ENCODE results near the gene ADIPOR2. TPM values are rescaled to one million over a fixed set of nuclear protein-coding genes. Genes with fewer than 3 reads are reported as not detected.

Gene ADIPOR2
- total and polyA plus RNA-seq, 2 of the 4 experiments (the other 2 are of a cell fraction): 20.0 to 24.9 TPM

DNA sequence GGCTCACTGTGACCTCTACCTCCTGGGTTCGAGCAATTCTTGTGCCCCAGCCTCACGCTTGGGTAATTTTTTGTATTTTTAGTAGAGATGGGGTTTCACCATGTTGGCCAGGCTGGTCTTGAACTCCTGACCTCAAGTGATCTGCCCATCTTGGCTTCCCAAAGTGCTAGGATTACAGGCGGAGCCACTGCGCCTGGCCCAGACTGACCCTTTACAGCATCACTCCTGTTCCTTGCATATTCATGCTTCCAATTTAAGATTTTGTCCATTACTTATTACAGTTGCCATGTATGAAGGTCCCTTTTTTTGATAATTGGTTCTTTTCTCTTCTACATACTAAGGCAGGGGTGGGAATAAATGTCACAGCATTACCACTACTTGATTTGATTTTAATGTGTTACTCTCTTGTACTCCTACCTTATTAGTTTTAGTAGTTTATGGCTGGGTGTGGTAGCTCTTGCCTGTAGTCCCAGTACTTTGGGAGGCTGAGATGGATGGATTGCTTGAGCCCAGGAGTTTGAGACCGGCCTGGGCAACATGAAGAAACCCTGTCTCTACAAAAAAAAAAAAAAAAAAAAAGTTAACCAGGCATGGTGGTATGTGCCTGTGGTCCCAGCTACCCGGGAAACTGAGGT, 46.9 kb downstream of the ADIPOR2 start:
- BruUV-seq (replicated peaks): no TSS peak
- no peak overlapping the region for H3K18ac ChIP-seq (ENCODE audit: low read depth, low read length)
- no peak overlapping the region for H3K9ac ChIP-seq (ENCODE audit: low read depth, low read length)
- H2BK20ac ChIP-seq (ENCODE audit: low read depth, low read length): no peak overlapping the region
- no peak overlapping the region for H3K27ac ChIP-seq (ENCODE audit: insufficient read depth, low read length)
- H3K4me2 ChIP-seq (ENCODE audit: low read depth, low read length): no peak overlapping the region
- no peak overlapping the region for H2AK5ac ChIP-seq (ENCODE audit: low read depth, low read length)
- H2BK120ac ChIP-seq (ENCODE audit: low read depth, low read length): no peak overlapping the region
- no peak overlapping the region for H4K91ac ChIP-seq (ENCODE audit: insufficient read depth, low read depth, low read length)
- H3K23ac ChIP-seq (ENCODE audit: low read depth, low read length): no peak overlapping the region
- H2BK15ac ChIP-seq (ENCODE audit: low read depth, low read length): no peak overlapping the region
- H3K9me1 ChIP-seq (ENCODE audit: insufficient read depth, low read length): peaks cover 7% of the 10 kb centered on the region
- H3K4ac ChIP-seq (ENCODE audit: low read depth, low read length): no peak overlapping the region
- H3K79me1 ChIP-seq (ENCODE audit: low read depth in 1 of 2, low read length in 2 of 2): peaks cover 13 to 49% of the 10 kb centered on the region in 2 experiments
- no peak overlapping the region for H3K56ac ChIP-seq (ENCODE audit: extremely low read depth, insufficient read depth, low read length)
- WGBS, 2 experiments (ENCODE audit: extremely low coverage in 2 of 2, insufficient read length in 1 of 2): 50% methylated on average over 1 of the region's 6 CpGs; no CpG with 5 or more reads in 1 of the 2 experiments
- no peak for ATAC-seq (ENCODE audit: low read depth)
- H3K4me3 ChIP-seq (ENCODE audit: insufficient read depth, low read depth, low read length): no peak overlapping the region
- H3K14ac ChIP-seq (replicated peaks; ENCODE audit: low read depth, low read length): no peak overlapping the region
- DNase-seq: no peak
- intact Hi-C loops (cut with micrococcal nuclease) (no loop called here), dilution Hi-C loops (cut with HindIII; ENCODE audit: low sequenced_read_pairs, unreplicated experiment) (no loop called here), in situ Hi-C loops (cut with MboI; ENCODE audit: low sequenced_read_pairs) (no loop called here)
- no peaks in the 10 kb centered on the region for H3K27me3 ChIP-seq (ENCODE audit: control insufficient read depth, insufficient read depth, low read length)
- no peak overlapping the region for H2AFZ ChIP-seq (replicated peaks; ENCODE audit: low read length, poor library complexity)
- H4K5ac ChIP-seq (ENCODE audit: low read depth, low read length): no peak overlapping the region
- no peaks in the 10 kb centered on the region for H3K36me3 ChIP-seq (ENCODE audit: control insufficient read depth, insufficient read depth, low read length)
- H2AK9ac ChIP-seq (replicated peaks; ENCODE audit: low read depth, low read length, poor library complexity): no peak overlapping the region
- POLR2A ChIA-PET (ENCODE audit: unreplicated experiment): no interaction called here
- no peaks in the 10 kb centered on the region for H3K4me1 ChIP-seq (ENCODE audit: control insufficient read depth, insufficient read depth, low read length)
- TF ChIP-seq NFE2L2 (IDR thresholded peaks at IDR 0.05; ENCODE audit: low read depth, low read length): no peak
- peaks cover 19% of the 10 kb centered on the region for H4K20me1 ChIP-seq (ENCODE audit: insufficient read depth, low read length)
- H4K8ac ChIP-seq (ENCODE audit: low read depth in 2 of 2, low read length in 2 of 2): no peak overlapping the region
- CTCF ChIA-PET: interaction anchor here (0.6 kb wide), 1 partner anchor 8 kb away, joined by 4 read pairs; no protein-coding TSS in a partner anchor
- H2BK5ac ChIP-seq (ENCODE audit: low read depth, low read length, poor library complexity, severe bottlenecking): no peak overlapping the region
- no peaks in the 10 kb centered on the region for H3K9me3 ChIP-seq (ENCODE audit: control insufficient read depth, insufficient read depth, low read length)
